Smooth muscle cell (in vitro differentiated cells): ENCODE data around the gene APOC3. TPM values are rescaled to one million over a fixed set of nuclear protein-coding genes. Genes with fewer than 3 reads are reported as not detected.

ENCODE experiments used
- DNase-seq: peaks from one replicate; lab custom pipeline; 2025; ENCODE audit not compliant: unreplicated experiment; lab: John Stamatoyannopoulos, UW
- H2AFZ ChIP-seq: fragments of 200-600 bp; sonication (generic); 2 replicates; pipeline ENCODE4 v1.6.0; 2016; ENCODE audit warnings: antibody characterized with exemption, low read depth, mild to moderate bottlenecking
- H3F3A ChIP-seq: fragments of 200-600 bp; sonication (generic); 2 replicates; pipeline ENCODE4 v1.6.0; 2017; ENCODE audit warnings: antibody characterized with exemption, low read depth
- H3K27ac ChIP-seq: fragments of 200-600 bp; sonication (generic); 2 replicates; pipeline ENCODE4 v1.5.1; 2016; ENCODE audit warnings: low read depth, mild to moderate bottlenecking
- H3K27me3 ChIP-seq: fragments of 200-600 bp; sonication (generic); 2 replicates; pipeline ENCODE4 v1.6.1; 2016; ENCODE audit warnings: low read depth, mild to moderate bottlenecking
- H3K36me3 ChIP-seq: fragments of 200-600 bp; sonication (generic); 2 replicates; pipeline ENCODE4 v1.5.1; 2016; ENCODE audit warnings: low read depth
- H3K4me1 ChIP-seq: fragments of 200-600 bp; sonication (generic); 2 replicates; pipeline ENCODE4 v1.5.1; 2016; ENCODE audit warnings: low read depth
- H3K4me2 ChIP-seq: fragments of 200-600 bp; sonication (generic); 2 replicates; pipeline ENCODE4 v1.6.0; 2016; ENCODE audit warnings: mild to moderate bottlenecking
- H3K4me3 ChIP-seq: fragments of 200-600 bp; sonication (generic); 2 replicates; pipeline ENCODE4 v1.5.1; 2016; ENCODE audit warnings: mild to moderate bottlenecking
- H3K79me2 ChIP-seq: fragments of 200-600 bp; sonication (generic); 2 replicates; pipeline ENCODE4 v1.6.0; 2016; ENCODE audit warnings: low read depth, mild to moderate bottlenecking
- H3K9ac ChIP-seq: fragments of 200-600 bp; sonication (generic); 2 replicates; pipeline ENCODE4 v1.6.0; 2016; ENCODE audit warnings: low read depth
- H3K9me3 ChIP-seq: fragments of 200-600 bp; sonication (generic); replicated peaks from 2 replicates; pipeline ENCODE4 v1.5.1; 2016; ENCODE audit warnings: low read depth
- H4K20me1 ChIP-seq: fragments of 200-600 bp; sonication (generic); 2 replicates; pipeline ENCODE4 v1.6.0; 2016; ENCODE audit warnings: low read depth
- WGBS: methylation state at CpG from one replicate; pipeline ENCODE4 v1.1.7; 2016; ENCODE audit warnings: low lambda C conversion rate; 5-methylcytosine and 5-hydroxymethylcytosine counted together
- polyA plus RNA-seq: library from polyadenylated mRNA; unstranded; fragments of >200 nt; fragmentation: Nextera tagmentation; extraction: Ambion mirVana; gene quantifications from 2 replicates; pipeline ENCODE4 v1.2.1, GENCODE V29; 2016
- total RNA-seq: library from RNA; depleted of rRNA; stranded (reverse); fragments of >200 nt; gene quantifications from 2 replicates; pipeline ENCODE4 v1.2.3, GENCODE V29; 2014
- TF ChIP-seq, protein P1 (sequence below): fragments of 200-600 bp; sonication (generic); IDR thresholded peaks from 2 replicates; pipeline ENCODE4 v1.5.1; 2017; ENCODE audit warnings: borderline replicate concordance, mild to moderate bottlenecking, antibody characterized with exemption; ENCODE audit not compliant: insufficient read depth, poor library complexity, severe bottlenecking

The APOC3 gene
- total and polyA plus RNA-seq, 2 experiments from 2014 or later = 0.54 TPM; not detected in 1

DNA sequence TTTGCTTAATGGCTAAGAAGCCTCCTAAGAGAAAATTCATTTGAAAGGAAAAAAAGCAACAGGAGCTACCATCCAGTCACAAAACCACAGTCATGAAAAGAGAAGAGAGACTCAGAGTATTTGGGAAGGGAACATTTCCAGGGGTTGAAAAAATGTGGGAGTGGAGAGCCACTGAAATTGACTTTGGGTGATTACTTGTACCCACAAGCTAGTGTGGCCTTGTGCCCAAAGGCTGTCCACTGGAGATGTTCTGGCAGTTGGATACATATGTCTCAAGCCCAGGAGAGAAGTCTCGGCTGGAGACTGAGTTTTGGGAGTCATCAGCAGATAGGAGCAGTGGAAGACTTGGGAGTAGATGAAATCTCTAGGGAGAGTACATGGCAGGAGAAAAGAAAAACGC, 34.9 kb upstream of the APOC3 start:
- DNase-seq = no peak
- Histone ChIP-seq H3K4me1 (no peaks in the 10 kb centered on the region), H3K4me3 (no peak overlapping the region), H3K9ac (no peak overlapping the region), H3K4me2 (no peak overlapping the region), H3K27me3 (no peaks in the 10 kb centered on the region), H3K27ac (no peak overlapping the region), H3K79me2 (no peaks in the 10 kb centered on the region), H3K36me3 (no peaks in the 10 kb centered on the region), H2AFZ (no peak overlapping the region), H4K20me1 (no peaks in the 10 kb centered on the region), H3K9me3 (no peaks in the 10 kb centered on the region), H3F3A (no peaks in the 10 kb centered on the region)
- TF ChIP-seq, protein P1, sequence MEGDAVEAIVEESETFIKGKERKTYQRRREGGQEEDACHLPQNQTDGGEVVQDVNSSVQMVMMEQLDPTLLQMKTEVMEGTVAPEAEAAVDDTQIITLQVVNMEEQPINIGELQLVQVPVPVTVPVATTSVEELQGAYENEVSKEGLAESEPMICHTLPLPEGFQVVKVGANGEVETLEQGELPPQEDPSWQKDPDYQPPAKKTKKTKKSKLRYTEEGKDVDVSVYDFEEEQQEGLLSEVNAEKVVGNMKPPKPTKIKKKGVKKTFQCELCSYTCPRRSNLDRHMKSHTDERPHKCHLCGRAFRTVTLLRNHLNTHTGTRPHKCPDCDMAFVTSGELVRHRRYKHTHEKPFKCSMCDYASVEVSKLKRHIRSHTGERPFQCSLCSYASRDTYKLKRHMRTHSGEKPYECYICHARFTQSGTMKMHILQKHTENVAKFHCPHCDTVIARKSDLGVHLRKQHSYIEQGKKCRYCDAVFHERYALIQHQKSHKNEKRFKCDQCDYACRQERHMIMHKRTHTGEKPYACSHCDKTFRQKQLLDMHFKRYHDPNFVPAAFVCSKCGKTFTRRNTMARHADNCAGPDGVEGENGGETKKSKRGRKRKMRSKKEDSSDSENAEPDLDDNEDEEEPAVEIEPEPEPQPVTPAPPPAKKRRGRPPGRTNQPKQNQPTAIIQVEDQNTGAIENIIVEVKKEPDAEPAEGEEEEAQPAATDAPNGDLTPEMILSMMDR = no peak
- WGBS = 79% methylated on average over 2 of the region's 2 CpGs

DNA sequence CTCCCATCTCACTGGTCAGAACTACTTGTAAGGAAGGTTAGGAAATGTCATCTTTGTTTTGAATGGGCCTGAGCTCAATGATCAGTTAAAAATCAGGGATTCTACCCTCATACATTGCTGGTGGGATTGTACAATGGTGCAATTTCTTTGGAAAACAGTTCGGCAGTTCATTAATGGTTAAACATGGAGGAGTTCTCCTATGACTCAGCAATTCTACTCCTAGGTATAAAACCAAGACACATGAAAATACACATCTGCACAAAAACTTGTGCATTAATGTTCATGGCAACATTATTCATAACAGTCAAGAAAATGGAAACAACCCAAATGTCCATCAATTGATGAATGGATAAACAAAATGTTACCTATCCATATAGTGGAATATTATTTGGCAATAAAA, 33.2 kb upstream of the APOC3 start:
- no peak overlapping the region for H3K27ac ChIP-seq
- H3K9ac ChIP-seq = no peak overlapping the region
- H3F3A ChIP-seq = no peaks in the 10 kb centered on the region
- H2AFZ ChIP-seq = no peak overlapping the region
- WGBS = 97% methylated on average over 1 of the region's 1 CpG
- H3K4me1 ChIP-seq = no peaks in the 10 kb centered on the region
- H3K27me3 ChIP-seq = no peaks in the 10 kb centered on the region
- no peak overlapping the region for H3K4me3 ChIP-seq
- TF ChIP-seq, protein P1 = no peak
- H3K79me2 ChIP-seq = no peaks in the 10 kb centered on the region
- no peaks in the 10 kb centered on the region for H3K9me3 ChIP-seq
- H4K20me1 ChIP-seq = no peaks in the 10 kb centered on the region
- DNase-seq = no peak
- no peak overlapping the region for H3K4me2 ChIP-seq
- H3K36me3 ChIP-seq = no peaks in the 10 kb centered on the region

DNA sequence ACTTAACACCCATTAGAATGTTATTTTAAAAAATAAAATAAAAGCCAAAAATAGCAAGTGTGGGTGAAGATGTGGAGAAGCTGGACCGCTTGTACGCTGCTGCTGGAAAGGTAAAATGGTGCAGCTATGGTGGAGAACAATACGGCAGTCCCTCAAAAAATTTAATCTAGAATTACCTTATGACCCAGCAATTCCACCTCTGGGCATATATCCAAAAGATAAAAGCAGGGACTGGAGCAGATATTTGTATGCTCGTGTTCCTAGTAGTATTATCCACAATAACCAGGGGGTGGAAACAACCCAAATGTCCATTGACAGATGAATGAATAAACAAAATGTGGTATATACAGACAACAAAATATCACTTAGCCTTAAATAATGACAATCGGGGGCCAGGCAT, 31.9 kb upstream of the APOC3 start:
- Histone ChIP-seq H3K4me2 (no peak overlapping the region), H3K9ac (no peak overlapping the region), H2AFZ (no peak overlapping the region), H3K9me3 (no peaks in the 10 kb centered on the region), H3K4me3 (no peak overlapping the region), H3F3A (no peaks in the 10 kb centered on the region), H3K36me3 (no peaks in the 10 kb centered on the region), H3K79me2 (no peaks in the 10 kb centered on the region), H4K20me1 (no peaks in the 10 kb centered on the region), H3K4me1 (no peaks in the 10 kb centered on the region), H3K27me3 (no peaks in the 10 kb centered on the region), H3K27ac (no peak overlapping the region)
- DNase-seq = no peak
- TF ChIP-seq, protein P1 = no peak
- 98% methylated on average over 5 of the region's 5 CpGs for WGBS

DNA sequence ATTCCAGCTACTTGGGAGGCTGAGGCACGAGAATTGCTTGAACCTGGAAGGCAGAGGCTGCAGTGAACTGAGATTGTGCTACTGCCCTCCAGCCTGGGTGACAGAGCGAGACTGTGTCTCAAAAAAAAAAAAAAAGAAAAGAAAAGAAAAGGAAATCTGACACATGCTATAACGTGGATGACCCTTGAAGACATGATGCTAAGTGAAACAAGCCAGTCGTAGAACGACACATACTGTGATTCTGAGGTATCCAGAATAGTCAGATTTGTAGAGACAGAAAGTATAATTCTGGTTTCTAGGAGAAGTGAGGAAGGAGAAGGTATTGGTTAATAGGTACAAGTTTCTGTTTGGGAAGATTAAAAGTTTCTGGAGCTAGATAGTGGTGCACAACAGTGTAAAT, 31.3 kb upstream of the APOC3 start:
- no peaks in the 10 kb centered on the region for H3K36me3 ChIP-seq
- no peaks in the 10 kb centered on the region for H3K9me3 ChIP-seq
- no peak overlapping the region for H2AFZ ChIP-seq
- no peaks in the 10 kb centered on the region for H3K4me1 ChIP-seq
- no peaks in the 10 kb centered on the region for H3F3A ChIP-seq
- H3K27ac ChIP-seq = no peak overlapping the region
- no peaks in the 10 kb centered on the region for H3K27me3 ChIP-seq
- H3K9ac ChIP-seq = no peak overlapping the region
- 93% methylated on average over 5 of the region's 5 CpGs for WGBS
- no peaks in the 10 kb centered on the region for H4K20me1 ChIP-seq
- H3K79me2 ChIP-seq = no peaks in the 10 kb centered on the region
- no peak overlapping the region for H3K4me2 ChIP-seq
- H3K4me3 ChIP-seq = no peak overlapping the region
- DNase-seq = no peak
- TF ChIP-seq, protein P1 = no peak
